LNCaP clone FGC (cell line): ENCODE measurements around the gene EWSR1.

Experiments
- DNase-seq: peaks from one replicate; pipeline ENCODE4 v3.0.0-alpha.2; 2011; ENCODE audit warnings: low read depth
- H3K4me3 ChIP-seq: 2 replicates; pipeline ENCODE4 v1.5.1; 2011; ENCODE audit warnings: mild to moderate bottlenecking, low read depth, low read length, control low read depth
- TF ChIP-seq, protein P1 (sequence below): IDR thresholded peaks from 2 replicates; pipeline ENCODE4 v1.5.1; 2012; ENCODE audit warnings: mild to moderate bottlenecking; ENCODE audit not compliant: control insufficient read depth, insufficient read depth; ENCODE audit errors: extremely low read depth

Gene EWSR1

DNA sequence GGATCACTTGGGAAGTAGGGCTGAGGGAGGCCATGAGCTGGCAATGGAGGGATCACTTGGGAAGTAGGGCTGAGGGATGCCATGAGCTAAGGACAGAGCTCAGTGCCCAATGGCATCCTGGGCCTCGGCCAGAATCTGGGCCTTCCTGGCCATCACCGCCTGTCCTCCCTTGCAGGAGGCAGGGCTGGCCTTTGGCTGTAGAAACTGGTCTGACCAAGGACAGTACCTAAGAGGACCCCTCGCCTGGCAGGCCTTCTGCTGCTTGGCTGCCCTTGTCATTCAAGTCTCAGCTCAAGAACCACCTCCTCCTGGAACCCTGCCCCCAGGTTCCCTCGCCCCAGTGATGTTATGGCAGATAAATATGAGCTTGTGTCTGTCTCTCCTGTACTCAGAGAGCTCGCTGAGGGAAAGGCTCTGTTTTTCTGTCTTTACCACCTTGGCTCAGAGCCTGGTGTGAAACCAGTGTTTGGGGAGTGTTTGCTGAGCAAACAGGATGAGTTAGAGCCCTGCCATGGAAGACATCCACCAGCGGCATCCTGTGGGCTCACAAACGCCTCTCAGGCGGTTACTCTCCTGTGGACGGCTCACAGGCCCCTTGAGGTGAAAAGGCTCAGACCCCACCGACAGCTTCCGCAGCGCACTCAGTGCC is 66.8 kb downstream of the EWSR1 start:
- TF ChIP-seq, protein P1, sequence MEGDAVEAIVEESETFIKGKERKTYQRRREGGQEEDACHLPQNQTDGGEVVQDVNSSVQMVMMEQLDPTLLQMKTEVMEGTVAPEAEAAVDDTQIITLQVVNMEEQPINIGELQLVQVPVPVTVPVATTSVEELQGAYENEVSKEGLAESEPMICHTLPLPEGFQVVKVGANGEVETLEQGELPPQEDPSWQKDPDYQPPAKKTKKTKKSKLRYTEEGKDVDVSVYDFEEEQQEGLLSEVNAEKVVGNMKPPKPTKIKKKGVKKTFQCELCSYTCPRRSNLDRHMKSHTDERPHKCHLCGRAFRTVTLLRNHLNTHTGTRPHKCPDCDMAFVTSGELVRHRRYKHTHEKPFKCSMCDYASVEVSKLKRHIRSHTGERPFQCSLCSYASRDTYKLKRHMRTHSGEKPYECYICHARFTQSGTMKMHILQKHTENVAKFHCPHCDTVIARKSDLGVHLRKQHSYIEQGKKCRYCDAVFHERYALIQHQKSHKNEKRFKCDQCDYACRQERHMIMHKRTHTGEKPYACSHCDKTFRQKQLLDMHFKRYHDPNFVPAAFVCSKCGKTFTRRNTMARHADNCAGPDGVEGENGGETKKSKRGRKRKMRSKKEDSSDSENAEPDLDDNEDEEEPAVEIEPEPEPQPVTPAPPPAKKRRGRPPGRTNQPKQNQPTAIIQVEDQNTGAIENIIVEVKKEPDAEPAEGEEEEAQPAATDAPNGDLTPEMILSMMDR = no peak
- no peak overlapping the region for H3K4me3 ChIP-seq
- peak; percentile 83 for DNase-seq

DNA sequence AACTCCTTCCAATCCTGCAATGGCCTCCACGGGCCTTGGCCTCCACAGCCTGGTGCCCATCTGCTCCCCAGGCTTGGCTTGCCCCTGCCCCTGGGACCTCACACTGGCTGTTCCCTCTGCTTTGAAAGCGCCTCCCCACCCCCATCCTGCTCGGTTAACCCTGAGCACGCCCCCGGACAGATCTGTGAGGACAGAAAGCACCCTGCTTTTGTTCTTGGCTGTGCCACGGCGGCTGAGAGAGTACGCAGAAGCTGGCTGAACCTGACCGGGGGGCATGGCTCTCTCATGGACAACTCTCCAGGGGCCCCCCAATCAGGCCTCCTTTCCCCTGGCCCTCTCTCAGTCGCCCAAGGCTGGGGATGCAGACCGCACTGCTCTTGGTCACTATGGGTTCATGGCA is 67.6 kb downstream of the EWSR1 start:
- no peak overlapping the region for H3K4me3 ChIP-seq
- no peak for DNase-seq
- TF ChIP-seq, protein P1 = no peak

DNA sequence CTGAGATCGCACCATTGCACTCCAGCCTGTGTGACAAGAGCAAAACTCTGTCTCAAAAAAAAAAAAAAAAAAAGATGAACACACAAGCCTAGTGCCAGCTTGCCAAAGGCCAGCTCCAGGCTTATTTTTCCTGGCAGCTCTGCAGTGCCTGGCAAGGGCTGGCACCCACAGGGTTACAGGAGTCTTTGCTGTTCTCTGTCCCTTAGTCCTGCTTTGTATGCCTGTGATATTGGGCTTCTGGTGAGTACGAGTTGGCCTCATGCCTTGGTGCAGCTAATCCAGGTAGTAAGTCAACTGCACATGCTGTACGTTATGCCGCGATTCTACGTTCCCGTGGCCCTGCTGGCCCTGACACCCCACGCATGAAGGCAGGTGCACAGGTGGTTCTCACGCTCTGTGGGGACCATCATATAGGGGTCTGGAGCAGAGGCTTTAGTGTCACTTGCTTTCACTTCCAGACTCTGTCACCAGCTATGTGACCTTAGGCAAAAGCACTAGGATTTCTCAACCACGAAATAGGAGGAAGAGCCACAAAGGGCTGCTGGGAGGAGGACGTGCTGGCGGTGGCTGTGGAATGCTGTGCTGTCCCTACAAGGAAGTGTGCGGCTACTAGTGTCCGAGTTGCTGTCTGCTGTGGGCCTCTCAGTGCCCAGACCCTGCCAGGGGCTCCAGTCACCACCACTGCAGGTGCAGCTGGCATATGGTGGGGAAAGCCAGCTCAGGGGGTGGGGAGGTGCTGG is 68.9 kb downstream of the EWSR1 start:
- H3K4me3 ChIP-seq = no peak overlapping the region; the same call in 1 of the 2 replicates
- TF ChIP-seq, protein P1 = no peak
- peak; percentile 96 for DNase-seq

DNA sequence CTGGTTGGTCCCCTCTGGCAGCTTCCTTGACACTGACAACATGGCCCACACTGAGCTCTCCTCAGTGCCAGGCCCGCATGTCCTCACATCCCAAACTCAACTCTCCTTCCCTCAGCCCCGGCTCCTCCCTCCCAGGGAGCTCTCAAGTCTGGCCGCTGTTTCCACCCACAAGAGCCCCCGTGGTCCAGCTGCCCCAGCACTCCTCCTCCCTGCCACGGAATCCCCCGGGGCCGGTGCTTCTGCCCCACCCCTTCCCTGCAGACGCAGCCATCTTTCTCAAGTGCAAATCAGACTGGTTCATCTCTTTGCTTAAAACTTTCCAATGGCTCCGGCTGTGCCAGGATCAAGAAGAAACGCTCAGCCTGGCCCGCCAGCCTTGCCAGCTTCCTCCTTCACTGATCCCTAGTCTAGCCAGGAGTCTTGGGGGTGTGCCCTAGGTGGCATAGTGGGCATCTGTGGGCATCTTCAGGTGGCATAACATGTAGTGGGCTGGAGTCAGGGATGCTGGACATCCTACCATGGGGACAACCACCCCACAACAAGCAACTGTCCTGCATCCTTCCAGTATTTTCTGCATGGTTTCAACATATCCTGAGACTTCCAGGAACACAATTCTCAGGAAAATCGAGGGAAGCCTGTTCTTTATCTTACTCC is 69.7 kb downstream of the EWSR1 start:
- TF ChIP-seq, protein P1 = no peak
- no peak overlapping the region for H3K4me3 ChIP-seq
- DNase-seq = no peak

DNA sequence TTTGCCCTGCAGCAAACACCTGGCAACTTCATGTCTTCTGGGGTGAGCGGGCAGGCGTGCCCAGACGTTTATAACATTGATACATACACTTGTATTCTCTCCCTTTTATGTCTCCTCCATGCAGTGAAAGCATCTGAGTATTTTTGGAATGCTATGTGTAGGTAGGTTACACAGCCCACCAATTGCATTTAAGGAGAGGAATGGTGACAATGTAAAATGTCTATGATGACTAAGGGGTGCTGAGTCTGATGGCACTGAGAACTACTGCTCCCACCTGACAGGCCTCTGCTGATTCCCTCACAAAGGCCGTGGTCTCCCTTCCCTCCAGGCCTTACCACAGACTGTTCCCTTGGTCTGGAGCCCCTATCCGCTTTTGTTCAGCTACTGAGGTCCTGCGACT is 70.3 kb downstream of the EWSR1 start:
- TF ChIP-seq, protein P1 = no peak
- H3K4me3 ChIP-seq = no peak overlapping the region
- DNase-seq = no peak

DNA sequence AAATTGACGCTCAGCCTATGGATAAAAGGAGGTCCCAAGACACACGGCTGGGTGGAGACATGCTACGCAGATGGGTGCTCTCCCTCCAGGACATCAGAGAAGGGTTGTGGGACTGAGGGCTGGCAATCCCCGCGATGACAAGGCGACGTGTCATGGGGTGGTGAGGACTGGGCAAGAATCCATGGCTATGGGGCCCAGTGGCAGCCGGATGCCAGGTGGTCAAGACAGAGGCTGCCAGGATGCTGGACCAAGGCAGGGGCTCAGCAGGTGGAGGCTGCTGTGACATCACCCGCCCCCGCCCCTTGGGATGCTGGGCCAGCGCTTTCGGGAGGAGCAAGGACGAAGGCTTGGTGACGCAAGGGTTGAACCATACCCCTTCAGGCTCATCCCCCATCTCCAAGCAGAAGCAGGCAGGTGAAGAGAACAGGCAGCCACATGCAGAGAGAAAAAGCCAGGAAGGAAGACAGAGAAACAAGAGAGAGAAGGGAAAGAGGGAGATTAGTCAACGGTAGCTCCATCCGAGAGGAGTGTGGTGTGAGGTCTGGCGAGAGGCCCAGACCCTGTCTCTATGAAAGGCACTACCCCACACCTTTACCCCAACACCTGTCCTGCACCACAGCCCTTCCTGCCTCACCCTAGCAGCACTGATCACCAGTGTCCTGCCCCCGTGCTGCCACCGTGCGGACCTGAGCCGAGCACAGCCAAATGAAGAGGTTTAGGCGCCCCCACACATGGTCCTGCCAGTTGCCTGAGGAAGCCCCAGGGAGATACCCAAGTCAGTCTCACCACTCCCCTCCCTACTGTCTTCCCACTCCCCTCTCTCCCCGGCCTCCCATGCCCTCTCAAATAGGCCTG is 71.5 kb downstream of the EWSR1 start:
- no peak overlapping the region for H3K4me3 ChIP-seq
- TF ChIP-seq, protein P1 = no peak
- DNase-seq = no peak
